Muscle of back (tissue), 11 donors: ENCODE data around the gene ZNF324. TPM values are rescaled to one million over a fixed set of nuclear protein-coding genes. Genes with fewer than 3 reads are reported as not detected.

Source experiments
- DNase-seq, 3 donors: peaks; one replicate each; pipeline versions ENCODE4 v3.0.0 to v3.0.0-alpha.2; 2013
- polyA plus RNA-seq, 10 donors: library from polyadenylated mRNA; unstranded; fragments of 120-200 nt; gene quantifications; one replicate each; pipeline ENCODE4 v1.2.1, GENCODE V29; 2013; ENCODE audit not compliant: insufficient read length in 10 of 10

Gene ZNF324
- polyA plus RNA-seq, 10 donors, result 3.3 to 6.4 (median 5.0) TPM

DNA sequence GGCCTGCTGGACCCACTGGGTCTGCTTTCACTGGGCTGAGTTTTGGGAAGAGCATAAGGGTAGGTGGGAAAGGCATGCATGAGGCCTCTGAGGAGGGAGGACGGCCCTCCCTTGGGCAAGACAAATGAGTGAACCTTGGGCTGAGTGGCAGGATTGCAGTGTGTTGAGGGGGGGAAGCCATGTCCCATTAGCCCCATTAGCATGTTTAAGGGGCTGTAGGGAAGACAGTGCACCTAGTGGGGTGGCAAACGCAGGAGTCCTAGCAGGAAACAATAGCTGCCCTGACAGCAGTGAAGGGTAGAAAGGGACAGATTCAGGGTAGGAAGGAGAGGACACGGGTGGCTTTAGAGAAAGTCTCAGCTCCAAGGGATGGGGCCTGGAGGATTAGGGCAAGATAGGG is 55.8 kb downstream of the ZNF324 start:
- DNase-seq, result no peak

Other genes with a start within 250 kb of the ZNF324 start
- 10 to 100 TPM; 11.1 to 20.5 (median 16.9) TPM for gene ZNF544, start 238.2 kb upstream of the ZNF324 start, polyA plus RNA-seq
- gene ZNF8, start 188.1 kb upstream of the ZNF324 start, polyA plus RNA-seq, result 1 to 10 TPM; 4.0 to 6.7 (median 5.3) TPM
- 10 to 100 TPM; 23.7 to 34.9 (median 30.5) TPM for gene ERVK3-1, start 161.7 kb upstream of the ZNF324 start, polyA plus RNA-seq
- 1 to 10 TPM; 2.7 to 3.4 (median 2.9) TPM for gene ZSCAN22, start 140.1 kb upstream of the ZNF324 start, polyA plus RNA-seq
- 1 to 10 TPM; 1.1 to 7.3 (median 3.2) TPM for gene A1BG, start 113.6 kb upstream of the ZNF324 start, polyA plus RNA-seq
- 1 to 10 TPM; 1.8 to 3.5 (median 2.1) TPM for gene ZNF497, start 104.3 kb upstream of the ZNF324 start, polyA plus RNA-seq
- 1 to 10 TPM in 7 of 10 donors, under 1 TPM in 3; 0.36 to 2.7 (median 1.3) TPM for gene ZNF837, start 86.0 kb upstream of the ZNF324 start, polyA plus RNA-seq
- 1,000 to 10,000 TPM; 1,378 to 1,791 (median 1,640) TPM for gene RPS5, start 79.8 kb upstream of the ZNF324 start, polyA plus RNA-seq
- under 1 TPM in 1 of 10 donors, not detected in 9; 0.17 TPM for gene RNF225, start 71.4 kb upstream of the ZNF324 start, polyA plus RNA-seq
- gene ZNF584, start 58.4 kb upstream of the ZNF324 start, polyA plus RNA-seq, result 1 to 10 TPM; 4.5 to 7.6 (median 5.7) TPM
- 1 to 10 TPM; 3.8 to 5.6 (median 5.0) TPM for gene ZNF132, start 26.9 kb upstream of the ZNF324 start, polyA plus RNA-seq
- 1 to 10 TPM; 2.3 to 4.2 (median 3.4) TPM for gene ZNF324B, start 15.5 kb upstream of the ZNF324 start, polyA plus RNA-seq
- 1 to 10 TPM; 5.2 to 9.3 (median 6.4) TPM for gene ZNF446, start 9.3 kb downstream of the ZNF324 start, polyA plus RNA-seq
- gene SLC27A5, start 44.9 kb downstream of the ZNF324 start, polyA plus RNA-seq, result 1 to 10 TPM; 2.4 to 5.5 (median 3.9) TPM
- 10 to 100 TPM in 3 of 10 donors, 1 to 10 TPM in 7; 6.3 to 11.2 (median 7.9) TPM for gene ZBTB45, start 52.7 kb downstream of the ZNF324 start, polyA plus RNA-seq
- 100 to 1,000 TPM; 277 to 491 (median 336) TPM for gene TRIM28, start 77.0 kb downstream of the ZNF324 start, polyA plus RNA-seq
- 10 to 100 TPM; 63.5 to 82.8 (median 72.7) TPM for gene CHMP2A, start 88.0 kb downstream of the ZNF324 start, polyA plus RNA-seq
- gene UBE2M, start 91.5 kb downstream of the ZNF324 start, polyA plus RNA-seq, result 10 to 100 TPM; 58.0 to 70.4 (median 65.5) TPM
- gene MZF1, start 106.3 kb downstream of the ZNF324 start, polyA plus RNA-seq, result 10 to 100 TPM in 8 of 10 donors, 1 to 10 TPM in 2; 9.6 to 25.7 (median 14.2) TPM